OCI-LY3 (cell line): ENCODE data around the gene RGS6.

Experiments
- H2AFZ ChIP-seq: fragments of 200-600, 300-600 bp; shearing (Covaris generic); 2 replicates; pipeline ENCODE4 v1.6.0; 2014; ENCODE audit warnings: antibody characterized with exemption, low read depth, low read length
- H3K27ac ChIP-seq: fragments of 200-600, 300-600 bp; sonication (generic); 2 replicates; pipeline ENCODE4 v1.5.1; 2014; ENCODE audit warnings: mild to moderate bottlenecking, low read length, moderate library complexity, mixed read lengths
- H3K27me3 ChIP-seq: fragments of 200-600, 300-600 bp; sonication (generic); 2 replicates; pipeline ENCODE4 v1.6.1; 2014; ENCODE audit warnings: low read depth, low read length, mixed read lengths
- H3K36me3 ChIP-seq: fragments of 200-600, 300-600 bp; sonication (generic); replicated peaks from 2 replicates; pipeline ENCODE3; 2014; ENCODE audit warnings: low read depth, low read length, mixed read lengths
- H3K4me1 ChIP-seq: fragments of 300-600, 200-600 bp; sonication (generic); 2 replicates; pipeline ENCODE4 v1.6.1; 2014; ENCODE audit warnings: low read length, mixed read lengths
- H3K4me2 ChIP-seq: fragments of 200-600, 300-600 bp; sonication (generic); 2 replicates; pipeline ENCODE4 v1.6.1; 2014; ENCODE audit warnings: low read length, mixed read lengths
- H3K4me3 ChIP-seq: fragments of 300-600, 200-600 bp; sonication (generic); 2 replicates; pipeline ENCODE4 v1.5.1; 2014; ENCODE audit warnings: antibody characterized with exemption, mild to moderate bottlenecking, low read length, moderate library complexity
- H3K79me2 ChIP-seq: fragments of 300-600, 200-600 bp; shearing (Covaris generic); 2 replicates; pipeline ENCODE4 v1.6.1; 2014; ENCODE audit warnings: mild to moderate bottlenecking, low read length, mixed read lengths
- H3K9ac ChIP-seq: fragments of 300-600, 200-600 bp; shearing (Covaris generic); 2 replicates; pipeline ENCODE4 v1.6.0; 2014; ENCODE audit warnings: mild to moderate bottlenecking, low read length, moderate library complexity
- H3K9me3 ChIP-seq: fragments of 200-600, 300-600 bp; shearing (Covaris generic); 2 replicates; pipeline ENCODE4 v1.6.1; 2014; ENCODE audit warnings: low read length, mixed read lengths; ENCODE audit not compliant: insufficient read depth
- H4K20me1 ChIP-seq: fragments of 200-600, 300-600 bp; sonication (generic); 2 replicates; pipeline ENCODE4 v1.6.1; 2016; ENCODE audit warnings: low read length, mixed read lengths; ENCODE audit not compliant: insufficient read depth
- CTCF ChIP-seq: fragments of 200-600, 300-600 bp; sonication (generic); IDR thresholded peaks from 2 replicates; pipeline ENCODE4 v1.5.1; 2014; ENCODE audit warnings: antibody characterized with exemption, low read length, low read depth
- EZH2phosphoT487 ChIP-seq: fragments of 200-600 bp; shearing (Covaris generic); IDR thresholded peaks from 2 replicates; pipeline ENCODE4 v1.6.1; 2018; ENCODE audit warnings: antibody characterized with exemption, mixed run types, low read depth

Gene RGS6

GRCh38 chr14:72053651-72054050, 121.4 kb downstream of the RGS6 start:
- Histone ChIP-seq H3K79me2 (no peaks in the 10 kb centered on the region), H4K20me1 (no peaks in the 10 kb centered on the region), H3K9ac (no peak overlapping the region), H2AFZ (no peak overlapping the region), H3K27ac (no peak overlapping the region), H3K4me1 (peaks cover 17% of the 10 kb centered on the region), H3K4me2 (no peak overlapping the region), H3K9me3 (no peaks in the 10 kb centered on the region), H3K4me3 (no peak overlapping the region), H3K27me3 (peaks cover 11% of the 10 kb centered on the region), H3K36me3 (no peaks in the 10 kb centered on the region)
- TF ChIP-seq CTCF: no peak
- TF ChIP-seq EZH2phosphoT487: no peak

GRCh38 chr14:72054911-72055310, 122.7 kb downstream of the RGS6 start:
- TF ChIP-seq EZH2phosphoT487: no peak
- no peak for TF ChIP-seq CTCF
- peaks cover 11% of the 10 kb centered on the region for H3K4me1 ChIP-seq
- H3K9ac ChIP-seq: no peak overlapping the region
- H3K27me3 ChIP-seq: peaks cover 11% of the 10 kb centered on the region
- H3K9me3 ChIP-seq: no peaks in the 10 kb centered on the region
- no peaks in the 10 kb centered on the region for H3K36me3 ChIP-seq
- H4K20me1 ChIP-seq: no peaks in the 10 kb centered on the region
- no peak overlapping the region for H3K4me2 ChIP-seq
- no peak overlapping the region for H2AFZ ChIP-seq
- H3K4me3 ChIP-seq: no peak overlapping the region
- H3K27ac ChIP-seq: no peak overlapping the region
- no peaks in the 10 kb centered on the region for H3K79me2 ChIP-seq

DNA sequence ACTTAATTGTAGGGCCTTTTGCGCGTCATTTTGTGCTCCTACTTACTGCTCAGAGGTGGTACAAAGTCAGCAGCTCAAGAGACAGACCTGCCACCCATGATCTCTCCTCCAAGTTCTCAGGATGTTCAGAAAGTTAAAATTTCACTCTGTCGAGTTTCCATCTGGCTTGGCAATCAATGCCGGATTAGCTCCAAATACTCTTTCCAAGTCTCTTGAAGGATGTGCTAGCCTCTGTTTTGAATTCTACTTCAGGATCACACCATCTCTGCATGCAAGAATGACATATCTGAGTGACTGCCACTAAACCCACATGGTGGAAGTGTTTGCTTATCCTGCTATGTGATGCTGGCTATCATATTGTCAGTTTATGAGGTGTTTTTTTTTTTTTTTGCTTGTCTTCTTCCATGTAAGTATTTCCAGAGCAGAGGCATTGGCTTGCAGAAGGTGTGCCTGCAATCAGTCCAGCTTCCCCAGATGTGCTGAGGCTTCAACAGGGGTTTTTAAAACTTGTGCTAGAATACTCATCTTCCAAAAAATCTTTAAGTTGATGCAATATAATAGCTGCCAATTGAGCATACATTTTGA, 125.6 kb downstream of the RGS6 start:
- Histone ChIP-seq H3K36me3 (no peaks in the 10 kb centered on the region), H3K9ac (no peak overlapping the region), H3K4me1 (peaks cover 10% of the 10 kb centered on the region; the same call in 1 of the 2 replicates), H4K20me1 (no peaks in the 10 kb centered on the region), H3K9me3 (no peaks in the 10 kb centered on the region), H3K4me2 (no peak overlapping the region), H2AFZ (no peak overlapping the region), H3K27me3 (no peaks in the 10 kb centered on the region), H3K79me2 (no peaks in the 10 kb centered on the region), H3K27ac (no peak overlapping the region), H3K4me3 (no peak overlapping the region)
- TF ChIP-seq CTCF (no peak), EZH2phosphoT487 (no peak)

GRCh38 chr14:72060460-72060859, 128.2 kb downstream of the RGS6 start:
- Histone ChIP-seq H3K4me2 (no peak overlapping the region), H3K4me3 (no peak overlapping the region), H3K27ac (no peak overlapping the region), H3K9ac (no peak overlapping the region), H3K79me2 (no peaks in the 10 kb centered on the region), H3K36me3 (no peaks in the 10 kb centered on the region), H4K20me1 (no peaks in the 10 kb centered on the region), H3K4me1 (peaks cover 10% of the 10 kb centered on the region; the same call in 1 of the 2 replicates), H3K27me3 (peaks cover 3% of the 10 kb centered on the region; the same call in 1 of the 2 replicates), H2AFZ (no peak overlapping the region), H3K9me3 (no peaks in the 10 kb centered on the region)
- no peak for TF ChIP-seq EZH2phosphoT487
- TF ChIP-seq CTCF: no peak
